ENCODE measurements around the gene FZR1.
A peak's percentile ranks its signal among the peaks of the same experiment; 100 is the strongest.
"Not testable (repeated sequence)": the region's sequence is repeated elsewhere in the genome, so short reads cannot be mapped to it uniquely, and the experiment has no call there.

Gene FZR1

DNA sequence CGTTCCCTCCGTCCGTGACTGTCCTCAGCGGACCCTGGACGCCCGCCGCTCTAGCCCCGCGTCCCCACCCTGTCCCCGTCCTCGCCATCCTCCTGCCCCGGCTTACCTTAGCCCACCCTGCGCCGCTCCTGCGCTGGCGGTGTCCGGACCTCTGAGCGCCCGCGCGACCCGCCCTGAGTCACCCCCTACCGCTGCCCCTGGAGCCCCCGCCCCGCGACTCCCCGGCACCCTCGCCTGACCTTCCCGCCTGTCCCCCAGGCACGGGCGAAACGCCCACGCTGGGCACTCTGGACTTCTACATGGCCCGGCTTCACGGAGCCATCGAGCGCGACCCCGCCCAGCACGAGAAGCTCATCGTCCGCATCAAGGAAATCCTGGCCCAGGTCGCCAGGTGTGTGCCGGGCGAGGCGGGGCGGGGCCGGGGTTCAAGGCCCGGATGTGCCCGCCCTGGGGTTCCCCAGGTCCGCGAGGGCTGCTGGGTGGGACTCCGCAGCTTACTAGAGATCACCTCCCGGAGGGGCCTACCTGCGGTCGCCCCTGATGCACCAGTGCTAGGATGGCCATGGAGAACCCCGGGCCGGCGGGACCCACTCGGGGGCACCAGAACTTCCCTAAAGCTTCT is 71.7 kb downstream of the FZR1 start:
- no peak for DNase-seq (ENCODE audit: low spot score)
- CTCF ChIA-PET, result no interaction called here
- no peak for TF ChIP-seq CTCF (conservative IDR thresholded peaks at IDR 0.05; ENCODE audit: low read depth)
- POLR2A ChIA-PET (ENCODE audit: low non-redundant PET), result no interaction called here
- H3K27ac ChIP-seq, result no peak overlapping the region

DNA sequence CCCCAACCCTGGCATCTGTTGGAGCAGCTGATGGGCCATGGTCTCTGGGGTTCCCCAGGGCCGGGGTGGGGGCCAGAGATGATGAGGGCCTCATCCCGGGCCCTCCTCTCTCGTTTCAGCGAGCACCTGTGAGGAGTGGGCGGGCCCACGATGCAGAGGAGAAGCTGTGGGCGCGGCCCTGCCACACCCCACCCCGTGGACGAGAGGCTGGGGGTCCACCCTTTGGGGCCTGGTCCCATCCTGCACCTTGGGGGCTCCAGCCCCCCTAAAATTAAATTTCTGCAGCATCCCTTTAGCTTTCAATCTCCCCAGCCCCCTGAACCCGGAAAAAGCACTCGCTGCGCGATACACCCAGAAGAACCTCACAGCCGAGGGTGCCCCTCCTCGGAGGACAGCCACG is 72.3 kb downstream of the FZR1 start:
- CTCF ChIA-PET, result no interaction called here
- DNase-seq (ENCODE audit: low spot score), result no peak
- no peak overlapping the region; the same call in 1 of the 2 replicates for H3K27ac ChIP-seq
- no peak for TF ChIP-seq CTCF (conservative IDR thresholded peaks at IDR 0.05; ENCODE audit: low read depth)
- POLR2A ChIA-PET (ENCODE audit: low non-redundant PET), result no interaction called here

GRCh38 chr19:3580156-3580934 is 74.2 kb downstream of the FZR1 start:
- POLR2A ChIA-PET (ENCODE audit: low non-redundant PET), result no interaction called here
- DNase-seq (ENCODE audit: low spot score), result no peak
- no peak for TF ChIP-seq CTCF (conservative IDR thresholded peaks at IDR 0.05; ENCODE audit: low read depth)
- peak overlapping the region; percentile 25 for H3K27ac ChIP-seq
- CTCF ChIA-PET, result interaction anchor here (0.7 kb wide), 1 partner anchor 13 kb away, joined by 4 read pairs; no protein-coding TSS in a partner anchor

GRCh38 chr19:3581792-3582191 is 75.7 kb downstream of the FZR1 start:
- CTCF ChIA-PET; H3K27ac ChIP-seq; DNase-seq (ENCODE audit: low spot score); POLR2A ChIA-PET (ENCODE audit: low non-redundant PET): not testable (repeated sequence)

DNA sequence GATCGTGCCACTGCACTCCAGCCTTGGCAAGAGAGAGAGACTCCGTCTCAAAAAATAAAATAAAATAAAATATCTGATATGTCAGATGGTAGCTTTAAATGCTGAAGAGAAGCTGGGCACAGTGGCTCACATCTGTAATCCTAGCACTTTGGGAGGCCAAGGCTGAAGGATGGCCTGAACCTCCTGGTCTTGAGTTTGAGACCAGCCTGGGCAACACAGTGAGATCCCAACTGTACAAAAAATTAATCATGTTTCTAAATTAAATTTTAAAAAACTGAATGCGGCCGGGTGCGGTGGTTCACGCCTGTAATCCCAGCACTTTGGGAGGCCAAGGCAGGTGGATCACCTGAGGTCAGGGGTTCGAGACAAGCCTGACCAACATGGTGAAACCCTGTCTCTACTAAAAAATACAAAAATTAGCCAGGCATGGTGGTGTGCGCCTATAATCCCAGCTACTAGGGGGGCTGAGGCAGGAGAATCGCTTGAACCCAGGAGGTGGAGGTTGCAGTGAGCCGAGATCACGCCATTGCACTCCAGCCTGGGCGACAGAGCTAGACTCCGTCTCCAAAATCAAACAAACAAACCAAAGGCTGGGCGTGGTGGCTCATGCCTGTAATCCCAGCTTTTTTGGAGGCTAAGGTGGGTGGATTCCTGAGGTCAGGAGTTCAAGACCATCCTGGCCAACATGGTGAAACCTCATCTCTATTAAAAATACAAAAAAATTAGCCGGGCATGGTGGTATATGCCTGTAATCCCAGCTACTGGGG is 78.1 kb downstream of the FZR1 start:
- H3K27ac ChIP-seq; DNase-seq (ENCODE audit: low spot score); POLR2A ChIA-PET (ENCODE audit: low non-redundant PET): not testable (repeated sequence)
- CTCF ChIA-PET, result interaction anchor here (0.6 to 0.7 kb wide), 2 partner anchors 12 to 14 kb away, joined by 5 to 6 read pairs; no protein-coding TSS in a partner anchor

DNA sequence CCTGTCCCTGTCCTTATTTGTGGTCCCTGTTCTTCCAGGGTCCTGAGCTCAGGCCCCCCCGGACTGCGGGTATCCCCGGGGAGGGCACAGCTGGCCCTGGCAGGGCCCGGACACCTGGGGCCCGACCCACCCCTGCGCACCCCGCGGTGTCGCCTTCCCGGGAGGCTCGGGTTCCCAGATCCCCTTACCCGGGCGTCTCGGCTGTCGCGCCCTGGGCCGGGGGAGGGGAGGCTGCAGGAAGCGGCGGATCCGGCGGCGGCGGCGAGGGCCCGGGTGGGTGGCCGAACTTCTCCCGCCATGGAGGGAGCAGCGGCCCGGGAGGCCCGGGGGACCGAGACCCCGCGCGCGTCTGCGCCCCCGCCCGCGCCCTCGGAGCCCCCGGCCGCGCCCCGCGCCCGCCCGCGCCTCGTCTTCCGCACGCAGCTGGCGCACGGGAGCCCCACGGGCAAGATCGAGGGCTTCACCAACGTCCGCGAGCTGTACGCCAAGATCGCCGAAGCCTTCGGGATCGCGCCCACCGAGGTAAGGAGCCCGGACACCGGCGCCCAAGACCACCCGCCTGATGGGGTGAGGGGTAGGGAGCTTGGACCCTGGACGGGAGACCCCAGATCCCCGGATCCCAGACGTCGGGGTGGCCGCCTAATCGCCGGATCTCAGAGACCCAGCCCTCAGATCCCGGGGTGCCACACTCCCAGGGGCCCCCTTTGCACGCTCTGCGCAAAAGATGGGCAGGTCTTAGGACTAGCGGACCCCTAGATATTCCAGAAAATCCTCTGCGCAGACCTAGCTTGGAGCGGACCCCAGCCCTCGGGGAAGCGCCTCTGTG is 79.4 kb downstream of the FZR1 start, which contains the start of gene GIPC3:
Gene GIPC3 (plus strand): TSS at position 178 of the 826 bp plus-strand sequence. CDS start 120 bp downstream, at position 298.
- no peak for DNase-seq (ENCODE audit: low spot score)
- no peak for TF ChIP-seq CTCF (conservative IDR thresholded peaks at IDR 0.05; ENCODE audit: low read depth)
- ChIA-PET POLR2A (ENCODE audit: low non-redundant PET) (no interaction called here), CTCF (interaction anchor here (0.7 to 1.4 kb wide), 2 partner anchors 10 to 218 kb away, joined by 3 to 4 read pairs; no protein-coding TSS in a partner anchor)
- H3K27ac ChIP-seq, result no peak within 1 kb of the TSS

All from RWPE1 (cell line).